ENCODE results near the gene TMEM253. TPM values are rescaled to one million over a fixed set of nuclear protein-coding genes. Genes with fewer than 3 reads are reported as not detected.

TMEM253 gene
- total and polyA plus RNA-seq, 5 donors from 2014 or later, result not detected

DNA sequence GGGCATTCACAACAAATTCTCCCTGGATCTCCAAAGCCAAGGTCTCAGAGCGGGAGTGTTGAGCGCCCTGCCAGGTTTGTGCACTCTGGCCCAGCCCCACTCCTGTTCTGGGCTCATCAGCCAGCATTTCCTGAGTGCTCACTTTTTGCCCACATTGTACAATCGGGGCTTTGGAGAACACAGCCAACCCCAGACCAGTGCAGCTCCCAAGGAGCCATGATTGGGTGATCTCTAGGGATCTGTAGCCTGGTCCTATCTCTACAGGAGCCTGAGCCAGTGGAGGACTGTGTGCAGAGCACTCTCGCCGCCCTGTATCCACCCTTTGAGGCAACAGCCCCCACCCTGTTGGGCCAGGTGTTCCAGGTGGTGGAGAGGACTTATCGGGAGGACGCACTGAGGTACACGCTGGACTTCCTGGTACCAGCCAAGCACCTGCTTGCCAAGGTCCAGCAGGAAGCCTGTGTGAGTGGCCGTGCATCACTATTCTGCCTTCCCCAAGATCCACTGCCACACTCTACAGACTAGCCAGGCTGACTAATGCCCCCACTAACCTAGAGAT is 28.0 kb upstream of the TMEM253 start:
- Mint-ChIP-seq H3K9me3 (peaks cover 0 to 3% (median 0%) of the 10 kb centered on the region in 7 donors), H3K4me1 (peaks cover 0 to 35% (median 20%) of the 10 kb centered on the region in 4 donors), H3K27ac (peak overlapping the region in 1 of 3 donors; percentile 14), H3K27me3 (peaks cover 56% of the 10 kb centered on the region), H3K36me3 (peaks cover 4% of the 10 kb centered on the region), H3K4me3 (peak overlapping the region in 2 of 4 donors; percentile 57 to 76)
- H3K27ac ChIP-seq (ENCODE audit: insufficient read depth, low read length, poor library complexity, severe bottlenecking), result no peak overlapping the region
- H3K4me3 ChIP-seq (ENCODE audit: low read depth, low read length), result no peak overlapping the region
- peaks cover 23% of the 10 kb centered on the region for H3K27me3 ChIP-seq (ENCODE audit: control insufficient read depth, insufficient read depth, low read length)
- ATAC-seq (ENCODE audit: low read depth in 2 of 2) (no peak), DNase-seq (no peak)
- no peaks in the 10 kb centered on the region for H3K9me3 ChIP-seq (ENCODE audit: control insufficient read depth in 2 of 2, low read length in 2 of 2)
- no peaks in the 10 kb centered on the region for H3K36me3 ChIP-seq (ENCODE audit: control insufficient read depth, insufficient read depth, low read length)
- peaks cover 34% of the 10 kb centered on the region for H3K4me1 ChIP-seq (ENCODE audit: control insufficient read depth, insufficient read depth, low read length, poor library complexity, severe bottlenecking)

DNA sequence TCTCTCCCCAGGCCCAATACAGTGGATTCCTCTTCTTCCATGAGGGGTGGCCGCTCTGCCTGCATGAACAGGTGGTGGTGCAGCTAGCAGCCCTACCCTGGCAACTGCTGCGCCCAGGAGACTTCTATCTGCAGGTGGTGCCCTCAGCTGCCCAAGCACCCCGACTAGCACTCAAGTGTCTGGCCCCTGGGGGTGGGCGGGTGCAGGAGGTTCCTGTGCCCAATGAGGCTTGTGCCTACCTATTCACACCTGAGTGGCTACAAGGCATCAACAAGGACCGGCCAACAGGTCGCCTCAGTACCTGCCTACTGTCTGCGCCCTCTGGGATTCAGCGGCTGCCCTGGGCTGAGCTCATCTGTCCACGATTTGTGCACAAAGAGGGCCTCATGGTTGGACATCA is 26.9 kb upstream of the TMEM253 start:
- peaks cover 49% of the 10 kb centered on the region for H3K27me3 Mint-ChIP-seq
- ATAC-seq (ENCODE audit: low read depth in 2 of 2) (no peak), DNase-seq (no peak)
- Histone ChIP-seq H3K9me3 (ENCODE audit: control insufficient read depth in 2 of 2, low read length in 2 of 2) (no peaks in the 10 kb centered on the region), H3K27me3 (ENCODE audit: control insufficient read depth, insufficient read depth, low read length) (peaks cover 20% of the 10 kb centered on the region), H3K4me1 (ENCODE audit: control insufficient read depth, insufficient read depth, low read length, poor library complexity, severe bottlenecking) (peaks cover 28% of the 10 kb centered on the region), H3K36me3 (ENCODE audit: control insufficient read depth, insufficient read depth, low read length) (no peaks in the 10 kb centered on the region), H3K27ac (ENCODE audit: insufficient read depth, low read length, poor library complexity, severe bottlenecking) (no peak overlapping the region), H3K4me3 (ENCODE audit: low read depth, low read length) (no peak overlapping the region)
- H3K36me3 Mint-ChIP-seq, result peaks cover 4% of the 10 kb centered on the region
- peaks cover 0 to 3% (median 0%) of the 10 kb centered on the region in 7 donors for H3K9me3 Mint-ChIP-seq
- H3K4me1 Mint-ChIP-seq, result peaks cover 0 to 28% (median 14%) of the 10 kb centered on the region in 4 donors
- H3K4me3 Mint-ChIP-seq, result no peak overlapping the region
- no peak overlapping the region for H3K27ac Mint-ChIP-seq

DNA sequence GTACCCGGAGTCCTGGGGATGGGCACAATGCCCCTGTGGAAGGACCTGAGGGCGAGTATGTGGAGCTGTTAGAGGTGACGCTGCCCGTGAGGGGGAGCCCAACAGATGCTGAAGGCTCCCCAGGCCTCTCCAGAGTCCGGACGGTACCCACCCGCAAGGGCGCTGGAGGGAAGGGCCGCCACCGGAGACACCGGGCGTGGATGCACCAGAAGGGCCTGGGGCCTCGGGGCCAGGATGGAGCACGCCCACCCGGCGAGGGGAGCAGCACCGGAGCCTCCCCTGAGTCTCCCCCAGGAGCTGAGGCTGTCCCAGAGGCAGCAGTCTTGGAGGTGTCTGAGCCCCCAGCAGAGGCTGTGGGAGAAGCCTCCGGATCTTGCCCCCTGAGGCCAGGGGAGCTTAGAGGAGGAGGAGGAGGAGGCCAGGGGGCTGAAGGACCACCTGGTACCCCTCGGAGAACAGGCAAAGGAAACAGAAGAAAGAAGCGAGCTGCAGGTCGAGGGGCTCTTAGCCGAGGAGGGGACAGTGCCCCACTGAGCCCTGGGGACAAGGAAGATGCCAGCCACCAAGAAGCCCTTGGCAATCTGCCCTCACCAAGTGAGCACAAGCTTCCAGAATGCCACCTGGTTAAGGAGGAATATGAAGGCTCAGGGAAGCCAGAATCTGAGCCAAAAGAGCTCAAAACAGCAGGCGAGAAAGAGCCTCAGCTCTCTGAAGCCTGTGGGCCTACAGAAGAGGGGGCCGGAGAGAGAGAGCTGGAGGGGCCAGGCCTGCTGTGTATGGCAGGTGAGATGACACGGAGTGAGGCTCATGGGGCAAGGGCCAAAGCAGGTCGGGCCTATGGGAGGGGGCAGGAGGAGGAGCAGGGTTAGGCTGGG is 26.2 kb upstream of the TMEM253 start:
- no peak for ATAC-seq (ENCODE audit: low read depth in 2 of 2)
- Mint-ChIP-seq H3K9me3 (peaks cover 0 to 3% (median 0%) of the 10 kb centered on the region in 7 donors), H3K27ac (peak overlapping the region in 1 of 3 donors; percentile 26), H3K4me3 (no peak overlapping the region), H3K27me3 (peaks cover 42% of the 10 kb centered on the region), H3K4me1 (peaks cover 0 to 21% (median 10%) of the 10 kb centered on the region in 4 donors), H3K36me3 (peaks cover 4% of the 10 kb centered on the region)
- no peak for DNase-seq
- Histone ChIP-seq H3K4me3 (ENCODE audit: low read depth, low read length) (no peak overlapping the region), H3K36me3 (ENCODE audit: control insufficient read depth, insufficient read depth, low read length) (no peaks in the 10 kb centered on the region), H3K27me3 (ENCODE audit: control insufficient read depth, insufficient read depth, low read length) (peaks cover 17% of the 10 kb centered on the region), H3K4me1 (ENCODE audit: control insufficient read depth, insufficient read depth, low read length, poor library complexity, severe bottlenecking) (peaks cover 21% of the 10 kb centered on the region), H3K27ac (ENCODE audit: insufficient read depth, low read length, poor library complexity, severe bottlenecking) (no peak overlapping the region), H3K9me3 (ENCODE audit: control insufficient read depth in 2 of 2, low read length in 2 of 2) (no peaks in the 10 kb centered on the region)

DNA sequence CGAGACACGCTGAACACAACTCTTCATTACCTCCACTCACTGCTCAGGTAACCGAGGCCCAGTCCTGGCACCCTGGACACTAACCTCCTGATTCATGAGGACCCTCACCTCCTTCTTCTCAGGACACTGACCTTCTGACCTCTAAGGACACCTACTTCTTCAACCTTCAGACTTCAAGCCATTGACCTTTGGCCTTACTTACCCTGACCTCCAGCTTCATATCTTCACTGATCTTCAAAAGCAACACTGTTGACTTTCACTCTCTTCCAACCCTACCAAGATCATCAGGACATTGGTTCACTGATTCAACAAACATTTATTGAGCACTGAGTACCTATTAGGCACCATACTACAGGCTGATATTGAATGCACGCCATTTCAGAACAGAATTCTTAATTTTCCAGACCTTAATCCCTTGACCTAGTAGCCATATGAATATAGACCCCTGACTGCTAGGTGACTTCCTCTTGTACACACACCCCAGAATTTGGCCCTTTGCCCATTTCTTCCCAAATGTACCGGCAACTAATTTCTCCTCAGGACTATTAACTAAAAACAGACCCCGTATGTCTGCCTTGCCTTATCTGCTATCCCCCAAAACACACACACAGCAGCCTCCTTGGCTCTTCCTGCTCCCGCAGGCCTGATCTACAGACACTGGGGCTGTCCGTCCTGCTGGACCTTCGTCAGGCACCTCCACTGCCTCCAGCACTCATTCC is 25.0 kb upstream of the TMEM253 start:
- H3K4me3 Mint-ChIP-seq, result no peak overlapping the region
- ATAC-seq (ENCODE audit: low read depth in 2 of 2) (no peak), DNase-seq (no peak)
- no peak overlapping the region for H3K4me3 ChIP-seq (ENCODE audit: low read depth, low read length)
- H3K27ac ChIP-seq (ENCODE audit: insufficient read depth, low read length, poor library complexity, severe bottlenecking), result no peak overlapping the region
- no peaks in the 10 kb centered on the region for H3K9me3 ChIP-seq (ENCODE audit: control insufficient read depth in 2 of 2, low read length in 2 of 2)
- peaks cover 9% of the 10 kb centered on the region for H3K4me1 ChIP-seq (ENCODE audit: control insufficient read depth, insufficient read depth, low read length, poor library complexity, severe bottlenecking)
- H3K27me3 ChIP-seq (ENCODE audit: control insufficient read depth, insufficient read depth, low read length), result peaks cover 14% of the 10 kb centered on the region
- H3K27ac Mint-ChIP-seq, result no peak overlapping the region
- H3K9me3 Mint-ChIP-seq, result peaks cover 0 to 3% (median 0%) of the 10 kb centered on the region in 7 donors
- H3K36me3 Mint-ChIP-seq, result peaks cover 4% of the 10 kb centered on the region
- H3K27me3 Mint-ChIP-seq, result peaks cover 32% of the 10 kb centered on the region
- H3K36me3 ChIP-seq (ENCODE audit: control insufficient read depth, insufficient read depth, low read length), result no peaks in the 10 kb centered on the region
- H3K4me1 Mint-ChIP-seq, result peaks cover 0 to 12% (median 8%) of the 10 kb centered on the region in 4 donors

- H3K27me3 ChIP-seq (ENCODE audit: control insufficient read depth, insufficient read depth, low read length), result peaks cover 6% of the 10 kb centered on the region
- H3K4me3 Mint-ChIP-seq, result no peak overlapping the region
- H3K27ac Mint-ChIP-seq, result no peak overlapping the region
- no peaks in the 10 kb centered on the region for H3K4me1 Mint-ChIP-seq
- H3K36me3 Mint-ChIP-seq, result peaks cover 4% of the 10 kb centered on the region
- DNase-seq (no peak), ATAC-seq (ENCODE audit: low read depth in 2 of 2) (no peak)
- no peaks in the 10 kb centered on the region for H3K9me3 ChIP-seq (ENCODE audit: control insufficient read depth in 2 of 2, low read length in 2 of 2)
- H3K4me1 ChIP-seq (ENCODE audit: control insufficient read depth, insufficient read depth, low read length, poor library complexity, severe bottlenecking), result no peaks in the 10 kb centered on the region
- H3K36me3 ChIP-seq (ENCODE audit: control insufficient read depth, insufficient read depth, low read length), result no peaks in the 10 kb centered on the region
- H3K27me3 Mint-ChIP-seq, result peaks cover 15% of the 10 kb centered on the region
- H3K4me3 ChIP-seq (ENCODE audit: low read depth, low read length), result no peak overlapping the region
- H3K9me3 Mint-ChIP-seq, result peaks cover 0 to 3% (median 0%) of the 10 kb centered on the region in 7 donors
- H3K27ac ChIP-seq (ENCODE audit: insufficient read depth, low read length, poor library complexity, severe bottlenecking), result no peak overlapping the region
These were observed 23.2 kb upstream of the TMEM253 start for GRCh38 chr14:21077672-21078071.

- Mint-ChIP-seq H3K27me3 (peaks cover 12% of the 10 kb centered on the region), H3K36me3 (peaks cover 2% of the 10 kb centered on the region), H3K4me3 (no peak overlapping the region), H3K9me3 (peaks cover 0 to under 1% (median 0%) of the 10 kb centered on the region in 7 donors), H3K4me1 (no peaks in the 10 kb centered on the region), H3K27ac (no peak overlapping the region)
- ATAC-seq (ENCODE audit: low read depth in 2 of 2), result no peak
- no peaks in the 10 kb centered on the region for H3K36me3 ChIP-seq (ENCODE audit: control insufficient read depth, insufficient read depth, low read length)
- no peak overlapping the region for H3K4me3 ChIP-seq (ENCODE audit: low read depth, low read length)
- DNase-seq, result no peak
- no peaks in the 10 kb centered on the region for H3K9me3 ChIP-seq (ENCODE audit: control insufficient read depth in 2 of 2, low read length in 2 of 2)
- peaks cover 3% of the 10 kb centered on the region for H3K27me3 ChIP-seq (ENCODE audit: control insufficient read depth, insufficient read depth, low read length)
- H3K27ac ChIP-seq (ENCODE audit: insufficient read depth, low read length, poor library complexity, severe bottlenecking), result no peak overlapping the region
- H3K4me1 ChIP-seq (ENCODE audit: control insufficient read depth, insufficient read depth, low read length, poor library complexity, severe bottlenecking), result no peaks in the 10 kb centered on the region
These were observed 22.6 kb upstream of the TMEM253 start for GRCh38 chr14:21078287-21078686.

- no peak overlapping the region for H3K4me3 Mint-ChIP-seq
- no peaks in the 10 kb centered on the region for H3K4me1 ChIP-seq (ENCODE audit: control insufficient read depth, insufficient read depth, low read length, poor library complexity, severe bottlenecking)
- no peaks in the 10 kb centered on the region for H3K27me3 ChIP-seq (ENCODE audit: control insufficient read depth, insufficient read depth, low read length)
- no peaks in the 10 kb centered on the region for H3K9me3 ChIP-seq (ENCODE audit: control insufficient read depth in 2 of 2, low read length in 2 of 2)
- H3K4me1 Mint-ChIP-seq, result no peaks in the 10 kb centered on the region
- no peaks in the 10 kb centered on the region for H3K36me3 Mint-ChIP-seq
- H3K4me3 ChIP-seq (ENCODE audit: low read depth, low read length), result no peak overlapping the region
- no peak overlapping the region for H3K27ac ChIP-seq (ENCODE audit: insufficient read depth, low read length, poor library complexity, severe bottlenecking)
- DNase-seq (no peak), ATAC-seq (ENCODE audit: low read depth in 2 of 2) (no peak)
- no peak overlapping the region for H3K27ac Mint-ChIP-seq
- peaks cover 7% of the 10 kb centered on the region for H3K27me3 Mint-ChIP-seq
- H3K9me3 Mint-ChIP-seq, result no peaks in the 10 kb centered on the region
- no peaks in the 10 kb centered on the region for H3K36me3 ChIP-seq (ENCODE audit: control insufficient read depth, insufficient read depth, low read length)
These were observed 22.1 kb upstream of the TMEM253 start for GRCh38 chr14:21078726-21079125.

Measured in CD4-positive, CD25-positive, alpha-beta regulatory T cell (primary cell).